NCI-H1694 (cell line): ENCODE data around the gene TMEM41A.

Experiments used
- DNase-seq: peaks from one replicate; lab custom pipeline; 2025; lab: John Stamatoyannopoulos, UW

TMEM41A gene

DNA sequence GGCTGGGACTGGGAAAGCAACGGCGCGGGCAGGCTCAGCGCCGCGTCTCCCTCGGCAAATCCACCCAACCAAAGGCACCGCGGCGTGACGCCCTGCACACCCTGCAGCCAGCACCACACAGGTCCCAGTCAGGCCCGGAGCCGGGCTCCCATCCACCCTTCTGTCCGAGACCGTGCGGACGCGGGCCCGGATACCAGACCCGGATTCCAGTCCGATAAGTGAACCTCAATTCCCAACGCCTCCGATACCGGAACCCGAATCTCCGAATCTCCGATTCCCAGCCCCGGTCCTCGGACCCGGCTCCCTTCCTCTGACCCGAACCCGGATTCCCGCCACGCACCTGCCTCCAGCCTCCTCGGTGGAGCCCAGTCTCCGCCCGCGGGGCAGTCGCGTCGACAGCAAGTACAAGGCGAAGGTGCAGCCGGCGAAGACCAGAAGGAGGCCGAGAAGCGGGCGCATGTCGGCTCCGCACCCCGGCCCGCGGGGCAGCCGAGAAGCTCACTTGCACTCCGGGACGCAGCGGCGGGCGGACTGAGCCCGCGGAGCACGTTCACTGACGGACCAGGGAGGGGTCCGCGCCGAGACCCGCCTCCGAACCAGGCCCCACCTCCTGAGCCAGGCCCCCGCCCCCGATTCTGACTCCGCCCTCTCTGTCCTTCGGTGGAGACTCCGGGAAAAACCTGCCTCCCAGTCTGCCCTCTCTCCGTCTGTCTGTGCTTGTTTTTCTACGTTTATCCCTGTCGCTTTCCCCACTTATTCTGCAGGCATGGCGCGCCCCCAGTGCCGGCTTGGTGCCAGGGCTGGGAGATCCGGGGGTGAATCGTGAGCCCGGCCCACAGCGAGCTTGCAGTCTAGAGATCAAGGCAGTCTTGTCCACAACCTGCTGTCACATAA is at the start of gene TMEM41A:
TSS of gene TMEM41A (minus strand) at position 533 of the 894 bp plus-strand sequence. CDS start at position 459, 74 bp downstream.
- peak; percentile 73 for DNase-seq

- no peak for DNase-seq
Observed at GRCh38 chr3:185540695-185541094, 41.9 kb upstream of the TMEM41A start.

DNA sequence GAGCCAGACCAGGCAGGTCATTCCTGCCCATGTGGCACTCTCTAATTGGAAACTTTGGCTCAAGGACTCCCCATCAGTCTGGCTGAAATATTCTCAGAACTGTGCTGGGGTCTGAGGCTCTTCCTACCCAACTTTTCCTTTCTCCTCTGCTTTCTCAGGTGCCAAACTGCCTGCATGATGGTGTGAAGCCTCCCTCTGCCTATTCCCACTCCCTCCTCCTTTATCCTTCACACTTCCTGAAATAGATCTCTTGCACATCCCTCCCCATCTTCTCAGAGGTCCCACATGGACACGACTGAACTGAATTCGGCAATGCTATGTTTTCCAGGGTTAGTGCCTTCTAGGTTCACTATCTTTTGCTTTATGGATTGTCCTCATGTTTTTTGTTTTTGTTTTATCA is 41.1 kb upstream of the TMEM41A start:
- DNase-seq, result no peak

- no peak for DNase-seq
Observed at GRCh38 chr3:185537369-185537970, 38.6 kb upstream of the TMEM41A start.

DNA sequence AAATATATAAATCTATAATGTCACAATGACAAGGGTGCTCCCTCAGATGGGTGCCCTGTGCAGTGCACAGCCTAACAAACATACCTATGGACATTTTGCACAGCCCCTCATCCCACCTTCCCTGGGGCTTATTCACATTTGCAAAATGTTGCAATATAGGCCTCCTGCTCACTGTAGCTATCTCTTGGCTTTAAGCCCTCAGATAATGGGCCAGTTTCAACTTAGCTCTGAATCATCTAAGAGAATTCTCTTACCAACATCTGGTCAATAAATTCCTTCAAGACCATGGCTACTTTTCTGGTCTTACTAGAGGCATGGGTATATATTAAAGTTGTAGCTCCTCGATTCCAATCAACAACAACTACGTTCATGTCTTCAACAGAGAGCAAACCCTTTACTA is 35.7 kb upstream of the TMEM41A start:
- DNase-seq, result no peak

GRCh38 chr3:185532901-185533300 is 34.1 kb upstream of the TMEM41A start:
- no peak for DNase-seq

- DNase-seq, result no peak
Observed at GRCh38 chr3:185530856-185531255, 32.0 kb upstream of the TMEM41A start.

- DNase-seq, result no peak
Observed at GRCh38 chr3:185528532-185528931, 29.7 kb upstream of the TMEM41A start.

DNA sequence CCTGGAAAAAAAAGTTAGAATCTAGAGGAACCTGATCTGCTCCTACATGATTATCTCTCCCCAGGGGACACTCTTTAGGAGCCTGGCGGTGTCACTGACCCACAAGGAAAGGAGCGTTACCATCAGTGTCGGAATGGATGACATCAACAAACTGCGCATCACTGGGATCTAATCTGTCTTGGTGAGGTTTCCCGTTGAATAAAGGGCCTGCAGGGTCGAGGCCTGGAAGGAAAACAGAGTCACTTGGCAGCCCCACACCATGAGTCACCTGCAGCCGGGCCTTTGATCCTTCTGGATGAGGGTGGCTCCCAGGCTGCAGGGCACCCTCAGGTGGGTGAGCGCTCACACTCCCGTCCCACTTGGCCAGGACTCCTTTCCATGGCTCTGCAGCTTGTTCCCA is 28.5 kb upstream of the TMEM41A start:
- DNase-seq, result no peak

- DNase-seq, result no peak
Observed at GRCh38 chr3:185526349-185526951, 27.6 kb upstream of the TMEM41A start.

GRCh38 chr3:185521349-185522138 is 22.7 kb upstream of the TMEM41A start:
- no peak for DNase-seq

DNA sequence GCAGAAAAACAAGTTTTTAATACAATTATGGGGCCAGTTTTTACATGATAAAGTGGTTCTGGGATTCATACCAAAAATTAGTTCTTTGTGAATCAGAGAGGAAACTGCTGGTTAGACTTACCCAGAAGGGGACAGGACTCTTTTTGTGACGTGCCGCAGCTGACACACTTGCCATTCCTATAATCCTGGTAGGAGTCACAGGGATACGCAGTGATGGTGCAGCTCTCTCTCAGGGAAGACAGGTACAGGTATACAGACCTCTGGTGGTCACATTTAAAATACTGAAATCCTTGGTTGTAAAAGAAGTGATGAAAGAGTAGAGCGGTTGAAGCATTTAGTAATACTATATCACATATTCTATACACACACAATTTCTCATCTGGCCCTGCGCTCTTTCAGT is 20.2 kb upstream of the TMEM41A start:
- no peak for DNase-seq

GRCh38 chr3:185517387-185518130 is 18.7 kb upstream of the TMEM41A start:
- DNase-seq, result no peak

GRCh38 chr3:185511711-185512110 is 12.9 kb upstream of the TMEM41A start:
- DNase-seq, result no peak

GRCh38 chr3:185508335-185508991 is 9.6 kb upstream of the TMEM41A start:
- DNase-seq, result no peak

DNA sequence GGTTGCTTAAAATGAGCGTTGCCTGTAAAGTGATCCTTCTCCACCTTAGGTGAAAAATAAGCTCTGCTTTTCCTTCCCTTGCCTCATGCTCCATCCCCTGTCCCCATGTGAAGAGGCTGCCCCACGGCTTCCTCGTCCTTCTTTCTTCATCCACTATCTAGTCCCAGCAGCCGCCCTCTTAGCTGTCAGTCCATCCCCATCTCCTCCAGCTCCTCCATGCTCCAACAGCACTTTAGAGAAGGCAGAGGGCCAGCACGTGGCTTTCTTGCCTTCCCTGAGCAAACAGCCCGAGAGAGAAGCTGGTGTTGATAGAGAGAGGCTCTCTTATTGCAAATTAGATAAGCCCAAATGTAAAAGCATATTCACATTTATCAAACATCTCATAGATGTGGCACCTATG is 9.0 kb upstream of the TMEM41A start:
- DNase-seq, result no peak

GRCh38 chr3:185504636-185505035 is 5.8 kb upstream of the TMEM41A start:
- no peak for DNase-seq

- DNase-seq, result no peak
Observed at GRCh38 chr3:185503521-185503920, 4.7 kb upstream of the TMEM41A start.

DNA sequence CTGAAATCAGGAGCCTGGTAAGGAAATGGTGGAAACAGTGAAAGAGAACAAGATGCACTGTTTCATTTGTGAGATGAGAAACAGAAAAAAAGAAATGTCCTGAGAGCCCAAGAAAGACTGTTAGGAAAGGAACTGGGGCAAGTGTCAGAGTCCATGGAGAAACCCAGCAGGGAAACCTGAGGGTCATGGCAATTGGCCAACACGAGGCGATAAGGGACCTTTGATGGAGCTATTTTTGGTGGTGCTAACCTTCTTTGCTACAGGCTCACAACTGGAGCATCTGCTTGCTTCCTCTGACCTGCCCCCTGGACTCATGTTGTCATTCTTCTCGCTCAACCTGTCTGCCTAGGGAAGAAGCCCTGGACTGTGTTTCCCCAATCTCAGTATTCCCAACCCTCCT is 4.2 kb upstream of the TMEM41A start:
- no peak for DNase-seq

GRCh38 chr3:185490241-185490640 is 8.6 kb downstream of the TMEM41A start:
- no peak for DNase-seq

DNA sequence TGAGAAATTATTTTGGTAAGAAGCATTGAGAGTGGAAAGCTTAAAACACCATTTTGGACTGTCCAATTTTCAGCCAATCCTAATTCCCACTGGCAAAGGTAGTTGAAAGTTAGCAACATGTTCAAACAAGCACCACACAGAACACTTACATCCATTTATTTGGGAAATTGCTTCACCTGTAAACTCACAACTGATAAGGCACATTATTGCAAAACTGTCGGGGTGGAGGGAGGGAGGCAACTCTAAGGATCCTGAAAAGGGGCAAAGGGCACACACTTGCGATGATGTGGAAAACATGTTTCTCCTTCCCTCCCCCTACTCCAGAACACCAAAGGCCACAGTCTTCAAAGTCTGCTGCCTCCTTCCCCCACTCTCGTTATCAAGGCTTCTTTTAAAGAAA is 9.4 kb downstream of the TMEM41A start:
- DNase-seq, result no peak
